Measurements from ENCODE around the gene SCAF4.

Gene SCAF4

DNA sequence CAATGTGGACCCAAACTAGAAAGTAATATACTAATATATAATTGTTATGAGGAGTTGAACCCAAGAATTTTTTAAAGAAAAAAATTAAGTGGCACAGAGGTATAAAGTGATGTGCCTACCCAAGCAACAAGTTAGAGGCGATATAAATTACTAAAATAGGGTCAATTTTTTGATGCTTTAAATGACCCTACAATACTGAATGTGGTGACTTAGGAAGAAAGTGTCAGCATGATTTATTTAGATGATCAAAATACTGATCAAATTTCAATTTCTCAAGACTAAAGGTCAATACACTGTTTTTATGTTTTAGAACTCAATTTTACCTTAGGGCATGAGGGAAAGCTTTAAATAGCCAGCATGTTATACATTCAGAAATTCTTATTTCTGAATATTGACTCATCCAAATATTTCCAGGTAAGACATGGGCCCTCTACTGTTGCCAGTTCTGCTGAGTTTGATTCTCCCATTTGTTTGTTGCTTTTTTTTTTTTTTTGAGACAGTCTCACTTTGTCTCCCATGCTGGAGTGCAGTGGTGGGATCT is 20.1 kb downstream of the SCAF4 start:
- DNase-seq: no peak

GRCh38 chr21:31711326-31711725 is 20.6 kb downstream of the SCAF4 start:
- no peak for DNase-seq

DNA sequence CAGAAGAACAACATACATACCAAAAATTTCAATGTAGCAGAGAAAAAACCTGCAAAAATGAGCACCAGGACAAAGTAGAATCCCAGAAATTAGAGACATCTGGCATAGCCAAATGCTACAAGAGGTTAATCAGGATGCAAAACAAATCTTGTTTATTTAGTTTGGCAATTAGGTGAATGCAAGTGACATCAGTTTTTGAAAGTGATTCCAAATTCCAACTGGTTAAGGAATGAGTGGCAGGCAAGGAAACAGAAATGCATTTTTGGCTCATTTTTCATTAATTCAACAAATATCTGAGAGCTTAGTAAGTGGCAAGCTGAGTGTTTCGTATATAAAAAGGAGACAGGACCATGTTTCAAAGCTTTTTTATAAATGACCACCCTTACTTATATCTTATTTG is 21.3 kb downstream of the SCAF4 start:
- no peak for DNase-seq

DNA sequence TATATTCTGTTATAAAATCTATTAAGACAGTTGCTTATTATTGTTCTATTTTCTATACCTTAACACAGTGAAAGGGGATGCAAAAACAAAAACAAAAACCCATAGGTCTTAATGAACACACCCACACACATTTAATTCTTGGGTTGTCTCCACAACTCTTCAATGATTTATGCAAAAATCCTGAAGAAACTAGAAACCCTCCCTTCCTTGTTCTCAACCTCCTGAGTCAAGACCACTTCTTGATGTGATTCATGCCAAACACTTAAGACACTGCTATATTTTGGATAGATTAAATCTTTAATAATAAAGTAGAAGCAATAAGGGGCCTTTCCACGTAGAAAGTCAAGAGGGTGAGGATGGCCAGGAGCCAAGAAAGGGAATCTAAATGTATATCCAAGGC is 23.4 kb downstream of the SCAF4 start:
- no peak for DNase-seq

- no peak for DNase-seq
Observed at GRCh38 chr21:31707499-31707898, 24.4 kb downstream of the SCAF4 start.

GRCh38 chr21:31706562-31706961 is 25.4 kb downstream of the SCAF4 start:
- DNase-seq: no peak

- no peak for DNase-seq
Observed at GRCh38 chr21:31700040-31700439, 31.9 kb downstream of the SCAF4 start.

- no peak for DNase-seq
Observed at GRCh38 chr21:31698461-31698860, 33.5 kb downstream of the SCAF4 start.

DNA sequence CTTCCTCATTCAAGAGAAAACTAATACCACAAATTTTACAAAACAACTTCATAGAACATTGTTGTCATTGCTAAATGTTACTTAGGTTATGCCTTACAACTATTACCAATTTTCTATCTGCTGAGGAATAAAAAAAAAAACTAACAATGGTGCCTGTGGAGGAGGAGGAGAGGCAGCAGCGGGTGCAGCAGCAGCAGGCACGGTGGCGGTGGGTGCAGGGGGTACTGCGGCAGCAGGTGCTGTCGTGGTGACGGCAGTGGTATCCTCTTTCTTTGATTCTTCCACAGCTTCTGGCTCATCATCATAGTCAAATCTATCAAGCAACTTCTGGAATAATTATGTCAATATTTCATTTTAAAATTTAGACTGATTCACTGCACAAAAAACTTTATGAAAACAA is 35.5 kb downstream of the SCAF4 start:
- DNase-seq: no peak

- no peak for DNase-seq
Observed at GRCh38 chr21:31693222-31693621, 38.7 kb downstream of the SCAF4 start.

DNA sequence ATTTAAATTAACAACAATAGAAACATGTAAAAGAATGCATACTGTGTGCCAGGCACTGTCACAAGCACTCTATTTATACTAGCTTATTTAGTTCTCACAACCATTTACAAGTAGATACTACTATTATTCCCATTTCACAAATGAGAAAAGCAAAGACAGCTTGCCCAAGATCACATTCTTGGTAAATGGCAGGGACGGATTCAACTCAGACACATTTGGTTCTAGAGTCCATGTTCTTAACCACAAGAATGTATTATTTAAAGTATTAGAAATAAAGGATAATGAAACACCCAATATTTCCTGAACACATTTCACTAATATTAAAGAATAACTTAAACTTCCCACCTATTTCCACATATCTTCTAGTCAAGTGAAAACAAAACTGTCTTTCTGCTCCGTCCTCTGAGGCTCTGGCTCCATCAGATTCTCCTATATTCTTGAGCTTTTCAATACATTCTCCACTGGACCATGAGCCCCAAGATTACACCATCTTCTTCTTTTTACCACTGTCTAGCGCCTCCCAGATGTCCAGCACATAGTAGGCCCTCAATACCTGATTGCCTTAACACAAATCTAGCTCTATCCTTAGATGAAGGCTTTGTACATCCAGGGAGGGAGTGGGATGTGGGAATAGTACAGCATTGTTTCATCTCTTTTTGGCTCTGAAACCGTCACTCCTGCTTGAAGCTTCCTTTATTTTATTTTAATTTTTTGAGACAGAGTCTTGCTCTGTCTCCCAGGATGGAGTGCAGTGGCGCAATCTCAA is 43.1 kb downstream of the SCAF4 start:
- DNase-seq: no peak

DNA sequence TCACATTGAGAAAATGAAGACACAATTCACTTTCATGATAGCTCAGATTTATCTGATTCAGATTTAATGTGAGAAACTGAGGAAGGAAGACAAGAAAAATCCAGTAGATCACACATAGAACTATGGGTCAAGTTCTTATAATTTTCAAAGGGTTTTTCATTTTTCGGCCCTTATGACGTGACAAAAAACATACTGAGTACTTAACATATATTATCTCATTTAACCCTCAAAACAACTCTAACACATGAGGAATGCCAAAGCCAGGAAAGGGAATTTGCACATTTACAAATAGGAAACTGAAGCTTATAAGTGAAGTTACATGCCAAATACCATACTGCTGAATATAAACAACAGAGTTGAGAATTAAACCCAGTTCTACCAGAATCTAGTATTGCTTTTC is 44.8 kb downstream of the SCAF4 start:
- DNase-seq: no peak

DNA sequence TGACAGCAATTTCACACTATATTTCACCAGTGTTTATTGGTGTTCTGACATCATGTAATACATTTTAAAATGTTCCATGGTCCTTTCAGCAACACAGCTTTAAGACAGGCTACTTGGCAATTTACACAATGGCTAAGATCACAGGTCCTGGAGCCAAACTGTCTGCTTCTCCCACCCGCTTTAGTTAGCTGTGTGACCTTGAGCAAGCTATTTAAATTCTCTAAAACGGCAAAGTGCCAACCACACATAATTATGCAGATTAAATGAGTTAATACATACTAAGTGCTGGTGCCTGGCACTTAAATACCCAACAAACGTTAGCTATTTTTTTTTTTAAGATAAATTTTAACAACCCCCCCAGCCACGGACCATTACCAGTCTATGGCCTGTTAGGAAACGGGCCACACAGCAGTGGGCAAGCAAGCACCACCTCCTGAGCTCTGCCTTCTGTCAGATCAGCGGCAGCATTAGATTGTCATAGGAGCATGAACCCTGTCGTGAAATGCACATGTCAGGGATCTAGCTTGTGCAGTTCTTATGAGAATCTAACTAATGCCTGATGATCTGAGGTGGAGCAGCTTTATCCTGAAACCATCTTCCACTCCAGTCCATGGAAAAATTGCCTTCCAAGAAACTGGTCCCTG is 45.5 kb downstream of the SCAF4 start:
- DNase-seq: no peak

- no peak for DNase-seq
Observed at GRCh38 chr21:31684918-31685317, 47.0 kb downstream of the SCAF4 start.

- DNase-seq: no peak
Observed at GRCh38 chr21:31683029-31683428, 48.9 kb downstream of the SCAF4 start.

DNA sequence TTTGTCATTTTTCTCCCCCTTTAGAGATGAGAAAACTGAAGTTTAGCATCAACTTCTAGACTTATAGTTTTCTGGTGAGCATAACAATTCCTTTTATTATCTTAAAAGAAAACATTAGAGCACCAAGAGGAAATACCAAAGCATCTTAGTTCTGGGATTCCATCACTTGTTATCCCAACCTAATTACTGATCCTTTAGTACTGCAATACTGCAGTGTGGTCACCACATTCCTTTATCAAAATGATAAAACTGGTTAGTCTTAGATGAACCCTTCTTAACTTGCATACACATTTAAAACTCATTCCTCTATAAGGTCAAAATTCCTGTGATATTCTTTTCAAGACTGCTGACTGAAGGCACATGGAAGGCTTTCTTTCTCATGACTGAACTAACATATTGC is 49.3 kb downstream of the SCAF4 start:
- DNase-seq: no peak

- DNase-seq: no peak
Observed at GRCh38 chr21:31678478-31678877, 53.4 kb downstream of the SCAF4 start.

- no peak for DNase-seq
Observed at GRCh38 chr21:31677047-31677446, 54.9 kb downstream of the SCAF4 start.

- DNase-seq: no peak
Observed at GRCh38 chr21:31675960-31676359, 56.0 kb downstream of the SCAF4 start.

DNA sequence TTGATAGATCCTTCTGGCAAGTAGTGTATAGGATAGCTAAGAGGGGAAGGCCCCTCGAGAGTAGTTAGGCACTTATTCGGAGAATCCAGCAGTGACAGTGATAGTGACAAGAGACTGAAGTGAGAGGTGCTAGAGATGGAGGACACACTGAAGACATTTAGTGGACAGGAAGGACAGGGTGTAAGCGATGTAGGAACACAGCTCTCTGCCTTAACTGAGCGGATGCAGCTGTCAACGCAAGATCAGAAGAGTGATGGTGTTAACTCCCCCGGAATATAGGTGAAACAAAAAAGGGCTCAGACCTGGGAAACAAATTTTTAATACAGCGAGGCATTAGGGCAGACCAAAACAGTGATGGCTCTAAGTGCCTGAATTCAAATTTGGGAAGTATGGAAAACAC is 56.6 kb downstream of the SCAF4 start:
- no peak for DNase-seq

DNA sequence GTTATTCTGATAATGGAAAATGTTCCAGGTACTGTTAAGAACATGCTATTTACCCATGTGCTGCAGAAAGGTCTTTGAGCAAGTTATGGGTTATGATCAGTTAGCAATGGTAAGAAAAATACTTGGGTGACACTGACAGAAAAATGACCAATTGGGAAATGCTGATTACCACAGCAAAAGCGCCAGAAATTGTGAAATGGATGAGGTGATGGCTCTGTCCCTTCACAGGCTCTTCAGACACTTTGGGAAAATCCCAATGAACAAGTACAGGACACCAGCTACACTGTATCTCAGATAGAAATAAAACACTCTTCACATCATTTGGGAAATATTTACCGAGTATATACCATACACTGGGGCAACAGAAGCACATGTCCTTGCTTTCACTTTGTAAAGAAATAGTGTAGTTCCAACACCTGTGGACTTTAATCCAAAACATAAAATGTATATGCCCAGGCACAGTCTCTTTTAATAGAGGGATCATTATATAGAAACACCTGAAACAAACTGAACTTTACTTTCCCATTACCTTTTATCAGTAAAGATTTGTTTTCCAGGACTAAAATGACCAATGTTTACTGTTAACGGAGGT is 58.5 kb downstream of the SCAF4 start:
- DNase-seq: no peak

DNA sequence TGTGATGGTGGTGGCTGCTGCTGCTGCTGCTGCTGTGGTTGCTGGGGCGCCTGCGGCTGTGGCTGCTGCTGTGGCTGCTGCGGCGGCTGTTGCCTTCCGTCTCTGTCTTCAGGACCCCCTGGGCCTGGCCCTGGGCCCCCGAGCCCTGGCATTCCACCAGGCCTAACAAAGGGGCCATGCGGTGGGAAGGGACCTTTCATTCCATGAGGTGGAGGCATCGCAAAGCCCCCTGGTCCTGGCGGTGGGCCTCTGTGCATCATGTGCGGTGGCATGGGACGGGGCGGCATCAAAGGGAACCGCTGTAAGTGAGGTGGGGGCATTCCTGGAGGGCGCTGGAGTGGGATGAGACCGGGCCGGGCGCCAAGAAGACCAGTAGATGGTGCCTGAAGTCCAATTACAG is 60.0 kb downstream of the SCAF4 start:
- DNase-seq: no peak

DNA sequence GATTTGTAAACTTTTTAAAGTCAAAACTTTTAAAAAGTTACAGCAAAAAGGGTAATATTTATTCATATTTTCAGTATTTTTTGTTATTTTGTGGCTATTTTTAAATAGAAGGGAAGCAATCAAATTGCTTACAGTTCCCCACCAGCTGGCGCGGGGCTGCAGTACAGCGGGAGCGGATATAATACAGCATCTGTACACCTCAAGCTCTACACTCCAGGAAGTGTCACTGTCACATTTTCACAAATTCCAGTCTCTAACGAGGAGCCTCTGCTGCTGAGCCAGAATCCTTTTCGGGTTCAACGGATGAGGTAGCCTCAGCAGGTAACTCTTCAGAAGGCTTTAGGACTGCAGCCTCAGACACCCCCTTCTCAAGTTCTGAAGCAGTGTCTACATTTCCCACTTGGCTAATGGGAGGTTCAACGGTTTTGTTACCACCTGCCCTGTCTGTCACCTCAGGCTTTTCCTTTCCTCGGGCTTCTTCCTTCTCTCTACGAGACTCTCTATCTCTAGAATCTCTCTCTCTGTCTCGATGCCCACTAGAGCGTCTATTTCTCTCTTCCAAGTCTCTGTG is 60.7 kb downstream of the SCAF4 start:
- no peak for DNase-seq

DNA sequence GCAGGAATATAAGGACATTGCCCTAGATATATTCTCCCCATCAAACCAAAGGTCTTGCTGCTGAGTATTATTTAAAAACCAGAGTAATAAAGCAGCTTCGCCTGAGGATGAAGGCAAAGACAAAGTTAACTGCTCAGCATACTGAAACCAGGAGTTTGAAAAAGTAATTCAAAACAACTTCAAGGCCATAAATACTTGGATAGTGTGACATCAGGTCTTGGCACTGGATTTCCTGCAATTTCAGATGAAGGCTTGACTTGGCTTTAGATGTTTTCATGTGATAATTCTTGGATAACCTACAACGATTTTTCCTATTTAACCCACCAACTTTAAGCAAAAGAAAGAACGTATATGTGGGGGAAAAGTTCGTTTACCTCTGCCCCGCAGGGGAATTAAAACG is 61.8 kb downstream of the SCAF4 start:
- no peak for DNase-seq

Measured in DMS153 (cell line).